IPS-18a (cell line): Measurements from ENCODE around the gene SEC14L2.
"Not testable (repeated sequence)": the region's sequence is repeated elsewhere in the genome, so short reads cannot be mapped to it uniquely, and the experiment has no call there.

Experiments used
- H3K27ac ChIP-seq: one replicate; pipeline ENCODE4 v1.5.1; 2013; ENCODE audit warnings: low read length
- H3K27me3 ChIP-seq: one replicate; pipeline ENCODE4 v1.6.1; 2013; ENCODE audit warnings: mild to moderate bottlenecking, low read length; ENCODE audit not compliant: control insufficient read depth, insufficient read depth
- H3K36me3 ChIP-seq: one replicate; pipeline ENCODE4 v1.6.1; 2013; ENCODE audit warnings: low read depth, low read length; ENCODE audit not compliant: control insufficient read depth
- H3K4me1 ChIP-seq: one replicate; pipeline ENCODE4 v1.6.1; 2013; ENCODE audit warnings: low read depth, low read length; ENCODE audit not compliant: control insufficient read depth
- H3K4me3 ChIP-seq: one replicate; pipeline ENCODE4 v1.5.1; 2013; ENCODE audit warnings: low read length
- H3K9ac ChIP-seq: one replicate; pipeline ENCODE4 v1.6.1; 2013; ENCODE audit warnings: mild to moderate bottlenecking, low read length, moderate library complexity
- H3K9me3 ChIP-seq: one replicate; pipeline ENCODE4 v1.6.1; 2013; ENCODE audit warnings: low read depth, low read length; ENCODE audit not compliant: control insufficient read depth

Gene SEC14L2

GRCh38 chr22:30397656-30398635, 1.1 kb downstream of the SEC14L2 start:
- no peak overlapping the region for H3K27ac ChIP-seq
- peaks cover 20% of the 10 kb centered on the region for H3K4me1 ChIP-seq
- H3K27me3 ChIP-seq, result peaks cover 33% of the 10 kb centered on the region
- H3K4me3 ChIP-seq, result peak overlapping the region; percentile 65
- no peaks in the 10 kb centered on the region for H3K36me3 ChIP-seq
- H3K9ac ChIP-seq, result no peak overlapping the region
- no peaks in the 10 kb centered on the region for H3K9me3 ChIP-seq

- Histone ChIP-seq H3K27ac (no peak overlapping the region), H3K9me3 (no peaks in the 10 kb centered on the region), H3K36me3 (no peaks in the 10 kb centered on the region), H3K4me3 (no peak overlapping the region), H3K27me3 (peaks cover 33% of the 10 kb centered on the region), H3K4me1 (peaks cover 18% of the 10 kb centered on the region), H3K9ac (no peak overlapping the region)
These were observed 2.2 kb downstream of the SEC14L2 start for GRCh38 chr22:30398685-30399680.

- H3K4me3 ChIP-seq, result no peak overlapping the region
- H3K27ac ChIP-seq, result no peak overlapping the region
These were observed 2.9 kb downstream of the SEC14L2 start for GRCh38 chr22:30399718-30400117.

GRCh38 chr22:30400159-30400558, 3.3 kb downstream of the SEC14L2 start:
- no peak overlapping the region for H3K9ac ChIP-seq
- no peak overlapping the region for H3K27ac ChIP-seq
- H3K4me3 ChIP-seq, result no peak overlapping the region

More at GRCh38 chr22:30399718-30400117, 2.9 kb downstream of the SEC14L2 start:
- Histone ChIP-seq H3K9ac (no peak overlapping the region), H3K36me3 (no peaks in the 10 kb centered on the region), H3K4me1 (peaks cover 18% of the 10 kb centered on the region), H3K9me3 (no peaks in the 10 kb centered on the region), H3K27me3 (peaks cover 33% of the 10 kb centered on the region)

GRCh38 chr22:30401024-30401423, 4.2 kb downstream of the SEC14L2 start:
- not testable (repeated sequence) for H3K36me3 ChIP-seq, H3K9ac ChIP-seq, H3K4me3 ChIP-seq, H3K27ac ChIP-seq, H3K9me3 ChIP-seq
- Histone ChIP-seq H3K4me1 (peaks cover 18% of the 10 kb centered on the region), H3K27me3 (peaks cover 27% of the 10 kb centered on the region)

More at GRCh38 chr22:30400159-30400558, 3.3 kb downstream of the SEC14L2 start:
- Histone ChIP-seq H3K36me3 (no peaks in the 10 kb centered on the region), H3K9me3 (no peaks in the 10 kb centered on the region), H3K4me1 (peaks cover 18% of the 10 kb centered on the region), H3K27me3 (peaks cover 33% of the 10 kb centered on the region)

- Histone ChIP-seq H3K36me3 (peaks cover 2% of the 10 kb centered on the region), H3K4me3 (no peak overlapping the region), H3K9ac (no peak overlapping the region), H3K27ac (no peak overlapping the region), H3K4me1 (peaks cover 18% of the 10 kb centered on the region), H3K27me3 (peaks cover 18% of the 10 kb centered on the region), H3K9me3 (no peaks in the 10 kb centered on the region)
These were observed 5.4 kb downstream of the SEC14L2 start for GRCh38 chr22:30402028-30402765.

- peaks cover 14% of the 10 kb centered on the region for H3K4me1 ChIP-seq
- not testable (repeated sequence) for H3K9ac ChIP-seq, H3K4me3 ChIP-seq, H3K9me3 ChIP-seq, H3K27ac ChIP-seq, H3K36me3 ChIP-seq
- peaks cover 13% of the 10 kb centered on the region for H3K27me3 ChIP-seq
These were observed 5.9 kb downstream of the SEC14L2 start for GRCh38 chr22:30402766-30403104.

GRCh38 chr22:30404307-30404706, 7.5 kb downstream of the SEC14L2 start:
- H3K27ac ChIP-seq, result no peak overlapping the region
- H3K4me1 ChIP-seq, result peaks cover 8% of the 10 kb centered on the region
- H3K36me3 ChIP-seq, result peaks cover 5% of the 10 kb centered on the region
- H3K27me3 ChIP-seq, result no peaks in the 10 kb centered on the region
- no peak overlapping the region for H3K4me3 ChIP-seq
- H3K9ac ChIP-seq, result no peak overlapping the region
- no peaks in the 10 kb centered on the region for H3K9me3 ChIP-seq

- no peaks in the 10 kb centered on the region for H3K27me3 ChIP-seq
- H3K27ac ChIP-seq, result no peak overlapping the region
- no peak overlapping the region for H3K9ac ChIP-seq
- no peaks in the 10 kb centered on the region for H3K9me3 ChIP-seq
- peaks cover 8% of the 10 kb centered on the region for H3K36me3 ChIP-seq
- H3K4me1 ChIP-seq, result peaks cover 8% of the 10 kb centered on the region
- no peak overlapping the region for H3K4me3 ChIP-seq
These were observed 8.9 kb downstream of the SEC14L2 start for GRCh38 chr22:30405731-30406130.

GRCh38 chr22:30406400-30406799, 9.6 kb downstream of the SEC14L2 start:
- peaks cover 8% of the 10 kb centered on the region for H3K36me3 ChIP-seq

More at GRCh38 chr22:30406400-30406799, 9.6 kb downstream of the SEC14L2 start:
- H3K27ac ChIP-seq, result no peak overlapping the region
- no peak overlapping the region for H3K9ac ChIP-seq
- no peaks in the 10 kb centered on the region for H3K27me3 ChIP-seq
- no peak overlapping the region for H3K4me3 ChIP-seq
- peaks cover 8% of the 10 kb centered on the region for H3K4me1 ChIP-seq
- H3K9me3 ChIP-seq, result no peaks in the 10 kb centered on the region
